ENCODE results near the gene GPR45. TPM values are rescaled to one million over a fixed set of nuclear protein-coding genes. Genes with fewer than 3 reads are reported as not detected.
A peak's percentile ranks its signal among the peaks of the same experiment; 100 is the strongest.

The GPR45 gene
- total RNA-seq, 1 experiment from 2014 or later, result not detected

DNA sequence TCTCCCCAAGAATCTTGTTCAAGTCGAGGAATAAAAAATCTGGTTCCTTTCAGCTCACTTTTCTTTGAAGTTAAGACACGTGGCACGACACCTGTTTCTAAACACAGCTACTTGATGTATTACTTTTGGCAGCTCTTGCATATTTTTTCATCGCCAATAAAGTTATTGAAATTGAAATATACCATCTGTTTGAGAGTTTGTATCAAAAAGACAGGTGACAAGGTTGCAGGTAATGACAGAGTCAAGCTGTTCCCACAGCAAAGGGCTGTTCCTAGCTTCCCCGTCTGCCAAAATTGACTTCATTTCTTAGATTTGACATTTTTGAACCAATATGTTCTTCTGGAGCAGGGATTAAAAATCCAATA is 5.5 kb upstream of the GPR45 start:
- H3K4me1 ChIP-seq (ENCODE audit: low read length), result no peaks in the 10 kb centered on the region; the same call in 1 of the 2 replicates
- no peaks in the 10 kb centered on the region for H3K79me2 ChIP-seq (ENCODE audit: low read length)
- H3K27me3 ChIP-seq (ENCODE audit: low read length), result no peaks in the 10 kb centered on the region
- no peaks in the 10 kb centered on the region for H3K36me3 ChIP-seq (ENCODE audit: insufficient read depth, low read length)
- H4K20me1 ChIP-seq (ENCODE audit: insufficient read depth, low read depth, low read length), result no peaks in the 10 kb centered on the region
- H3K4me2 ChIP-seq (ENCODE audit: low read depth, low read length, poor library complexity, severe bottlenecking), result no peak overlapping the region
- H3K9me2 ChIP-seq (replicated peaks; ENCODE audit: insufficient read depth, low read length), result no peaks in the 10 kb centered on the region
- no peak overlapping the region for H3K4me3 ChIP-seq (ENCODE audit: low read length)
- H3K9ac ChIP-seq (ENCODE audit: low read length), result no peak overlapping the region
- H3K9me3 ChIP-seq (ENCODE audit: low read length), result no peaks in the 10 kb centered on the region
- no peak overlapping the region for H2AFZ ChIP-seq (ENCODE audit: low read length)
- no peak overlapping the region for H3K27ac ChIP-seq (ENCODE audit: low read length)
- no peak for DNase-seq

DNA sequence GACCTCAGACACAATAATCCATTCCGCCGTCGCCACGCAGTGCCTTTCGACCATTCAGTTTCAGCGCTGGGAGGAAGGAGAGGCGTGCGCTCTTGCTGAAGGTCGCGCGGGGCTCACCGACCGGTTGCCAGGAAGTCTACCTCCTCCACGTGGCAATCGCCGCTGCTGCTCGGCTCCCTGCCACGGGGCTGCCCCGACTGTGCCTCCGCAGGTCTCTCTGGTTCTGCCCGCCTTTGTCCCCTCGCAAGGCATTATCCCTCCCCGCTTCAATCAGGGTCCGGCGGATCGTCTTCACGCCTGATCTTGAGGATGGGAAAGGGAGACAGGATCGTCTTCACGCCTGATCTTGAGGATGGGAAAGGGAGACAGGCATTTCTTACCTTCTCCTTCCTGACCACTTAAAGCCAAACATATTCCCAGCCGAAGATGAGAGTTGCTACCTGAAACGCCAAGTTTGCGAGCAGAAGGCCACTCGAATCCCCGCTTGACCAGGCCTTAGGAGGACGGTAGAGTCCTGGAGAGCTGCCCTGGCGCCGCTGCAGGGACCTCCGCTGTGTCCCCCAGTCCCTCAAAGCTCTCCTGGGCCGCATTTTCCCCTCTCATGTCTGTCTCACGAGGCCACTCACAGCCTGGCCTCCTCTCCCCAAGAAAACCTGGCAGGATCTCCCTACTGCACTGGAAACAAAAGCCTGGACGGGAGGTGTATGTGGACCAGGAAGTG is 4.3 kb upstream of the GPR45 start:
- Histone ChIP-seq H3K9me3 (ENCODE audit: low read length) (no peaks in the 10 kb centered on the region), H4K20me1 (ENCODE audit: insufficient read depth, low read depth, low read length) (no peaks in the 10 kb centered on the region), H3K4me3 (ENCODE audit: low read length) (no peak overlapping the region), H3K9me2 (replicated peaks; ENCODE audit: insufficient read depth, low read length) (no peaks in the 10 kb centered on the region), H3K36me3 (ENCODE audit: insufficient read depth, low read length) (no peaks in the 10 kb centered on the region), H3K27ac (ENCODE audit: low read length) (no peak overlapping the region), H2AFZ (ENCODE audit: low read length) (no peak overlapping the region), H3K27me3 (ENCODE audit: low read length) (no peaks in the 10 kb centered on the region), H3K4me2 (ENCODE audit: low read depth, low read length, poor library complexity, severe bottlenecking) (no peak overlapping the region), H3K9ac (ENCODE audit: low read length) (no peak overlapping the region), H3K79me2 (ENCODE audit: low read length) (no peaks in the 10 kb centered on the region), H3K4me1 (ENCODE audit: low read length) (no peaks in the 10 kb centered on the region; the same call in 1 of the 2 replicates)
- DNase-seq, result no peak

DNA sequence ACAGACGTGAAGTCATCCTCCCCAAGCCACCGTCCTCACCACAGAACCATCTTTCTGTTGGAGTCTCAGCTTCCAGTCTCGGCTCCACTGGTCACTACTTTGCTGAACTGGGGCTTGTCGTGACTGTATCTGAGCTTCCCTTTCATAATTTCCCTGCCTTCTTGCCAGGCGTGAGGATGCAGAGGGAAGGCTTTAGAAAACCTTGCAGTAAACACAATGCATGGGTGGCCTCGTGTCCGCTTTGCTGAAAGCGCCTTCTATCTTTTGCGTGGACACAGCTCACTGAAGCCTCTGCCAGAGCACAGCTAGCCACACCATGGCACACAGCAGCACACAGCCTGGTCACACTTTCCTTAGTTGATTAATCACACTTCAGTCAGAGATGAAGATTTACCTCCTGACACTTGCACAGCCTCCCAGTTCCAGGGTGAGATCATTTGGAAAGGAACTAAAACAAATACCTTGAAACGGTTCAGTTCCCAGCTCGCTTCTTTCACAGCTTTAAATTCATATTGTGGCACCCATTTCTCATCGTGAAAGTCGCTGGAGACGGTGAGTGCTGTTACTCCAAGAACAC is 2.8 kb upstream of the GPR45 start:
- Histone ChIP-seq H3K4me2 (ENCODE audit: low read depth, low read length, poor library complexity, severe bottlenecking) (no peak overlapping the region), H3K4me1 (ENCODE audit: low read length) (no peaks in the 10 kb centered on the region; the same call in 1 of the 2 replicates), H3K27ac (ENCODE audit: low read length) (no peak overlapping the region), H3K79me2 (ENCODE audit: low read length) (no peaks in the 10 kb centered on the region), H3K27me3 (ENCODE audit: low read length) (no peaks in the 10 kb centered on the region), H2AFZ (ENCODE audit: low read length) (no peak overlapping the region), H4K20me1 (ENCODE audit: insufficient read depth, low read depth, low read length) (no peaks in the 10 kb centered on the region), H3K9me2 (replicated peaks; ENCODE audit: insufficient read depth, low read length) (no peaks in the 10 kb centered on the region), H3K9me3 (ENCODE audit: low read length) (no peaks in the 10 kb centered on the region), H3K4me3 (ENCODE audit: low read length) (no peak overlapping the region), H3K36me3 (ENCODE audit: insufficient read depth, low read length) (no peaks in the 10 kb centered on the region), H3K9ac (ENCODE audit: low read length) (no peak overlapping the region)
- no peak for DNase-seq

DNA sequence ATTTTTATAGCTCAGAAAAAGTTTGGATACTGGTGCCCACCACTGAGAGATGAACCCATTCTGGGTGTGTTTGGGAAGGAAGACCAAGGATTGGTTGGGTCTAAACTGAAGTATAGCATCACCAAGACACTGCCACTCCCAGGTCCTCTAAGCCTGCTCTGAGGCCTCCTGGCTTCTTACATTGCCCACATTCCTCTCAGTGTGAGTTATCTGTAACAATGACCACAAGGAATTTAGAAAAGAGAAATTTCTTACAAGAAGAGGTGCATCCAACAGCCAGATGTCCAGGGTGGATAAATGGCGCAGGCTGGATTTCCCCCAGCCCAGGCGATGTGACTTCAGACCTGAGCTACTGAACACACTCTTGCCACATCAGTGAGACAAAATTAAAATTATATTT is 1.6 kb upstream of the GPR45 start:
- DNase-seq, result no peak

DNA sequence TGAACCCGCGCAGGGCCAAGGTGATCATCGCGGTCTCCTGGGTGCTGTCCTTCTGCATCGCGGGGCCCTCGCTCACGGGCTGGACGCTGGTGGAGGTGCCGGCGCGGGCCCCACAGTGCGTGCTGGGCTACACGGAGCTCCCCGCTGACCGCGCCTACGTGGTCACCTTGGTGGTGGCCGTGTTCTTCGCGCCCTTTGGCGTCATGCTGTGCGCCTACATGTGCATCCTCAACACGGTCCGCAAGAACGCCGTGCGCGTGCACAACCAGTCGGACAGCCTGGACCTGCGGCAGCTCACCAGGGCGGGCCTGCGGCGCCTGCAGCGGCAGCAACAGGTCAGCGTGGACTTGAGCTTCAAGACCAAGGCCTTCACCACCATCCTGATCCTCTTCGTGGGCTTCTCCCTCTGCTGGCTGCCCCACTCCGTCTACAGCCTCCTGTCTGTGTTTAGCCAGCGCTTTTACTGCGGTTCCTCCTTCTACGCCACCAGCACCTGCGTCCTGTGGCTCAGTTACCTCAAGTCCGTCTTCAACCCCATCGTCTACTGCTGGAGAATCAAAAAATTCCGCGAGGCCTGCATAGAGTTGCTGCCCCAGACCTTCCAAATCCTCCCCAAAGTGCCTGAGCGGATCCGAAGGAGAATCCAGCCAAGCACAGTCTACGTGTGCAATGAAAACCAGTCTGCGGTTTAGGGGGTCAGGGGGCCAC is 897 bp downstream of the GPR45 start:
- Histone ChIP-seq H3K4me1 (ENCODE audit: low read length) (no peaks in the 10 kb centered on the region; the same call in 1 of the 2 replicates), H3K27ac (ENCODE audit: low read length) (no peak overlapping the region), H3K9me2 (replicated peaks; ENCODE audit: insufficient read depth, low read length) (no peaks in the 10 kb centered on the region), H3K4me2 (ENCODE audit: low read depth, low read length, poor library complexity, severe bottlenecking) (no peak overlapping the region), H3K79me2 (ENCODE audit: low read length) (no peaks in the 10 kb centered on the region), H4K20me1 (ENCODE audit: insufficient read depth, low read depth, low read length) (peaks cover 5% of the 10 kb centered on the region; the same call in 1 of the 2 replicates), H2AFZ (ENCODE audit: low read length) (no peak overlapping the region), H3K4me3 (ENCODE audit: low read length) (no peak overlapping the region), H3K9me3 (ENCODE audit: low read length) (no peaks in the 10 kb centered on the region), H3K27me3 (ENCODE audit: low read length) (no peaks in the 10 kb centered on the region), H3K36me3 (ENCODE audit: insufficient read depth, low read length) (no peaks in the 10 kb centered on the region; the same call in 1 of the 2 replicates), H3K9ac (ENCODE audit: low read length) (no peak overlapping the region)
- DNase-seq, result no peak

More for the DNA sequence above, 1.6 kb upstream of the GPR45 start:
- Histone ChIP-seq H3K4me3 (ENCODE audit: low read length) (no peak overlapping the region), H3K4me1 (ENCODE audit: low read length) (no peaks in the 10 kb centered on the region; the same call in 1 of the 2 replicates), H3K9ac (ENCODE audit: low read length) (no peak overlapping the region), H3K4me2 (ENCODE audit: low read depth, low read length, poor library complexity, severe bottlenecking) (no peak overlapping the region), H3K27me3 (ENCODE audit: low read length) (no peaks in the 10 kb centered on the region), H2AFZ (ENCODE audit: low read length) (no peak overlapping the region), H3K27ac (ENCODE audit: low read length) (no peak overlapping the region), H3K9me3 (ENCODE audit: low read length) (no peaks in the 10 kb centered on the region), H3K36me3 (ENCODE audit: insufficient read depth, low read length) (no peaks in the 10 kb centered on the region), H4K20me1 (ENCODE audit: insufficient read depth, low read depth, low read length) (peaks cover 5% of the 10 kb centered on the region; the same call in 1 of the 2 replicates), H3K9me2 (replicated peaks; ENCODE audit: insufficient read depth, low read length) (no peaks in the 10 kb centered on the region), H3K79me2 (ENCODE audit: low read length) (no peaks in the 10 kb centered on the region)

DNA sequence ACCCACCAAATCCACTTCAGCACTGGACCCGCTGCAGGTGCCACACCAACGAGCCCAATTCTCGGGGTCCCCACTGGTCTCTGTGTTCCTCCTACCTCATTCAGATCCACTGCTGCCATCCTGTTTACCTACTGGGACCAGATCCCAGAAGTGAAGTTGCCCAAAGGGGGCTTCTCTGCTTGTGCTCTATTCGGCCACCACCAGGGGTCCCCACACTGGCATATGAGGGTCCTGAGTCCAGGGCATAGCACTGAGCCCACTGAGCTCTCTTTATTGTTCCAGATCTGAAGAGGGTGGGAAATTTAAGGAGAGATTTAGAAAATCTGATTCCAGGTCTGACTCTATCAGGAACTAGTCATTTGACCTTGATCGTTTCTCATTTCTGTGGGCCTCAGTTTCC is 2.4 kb downstream of the GPR45 start:
- peak; percentile 59 for DNase-seq
- no peaks in the 10 kb centered on the region for H3K79me2 ChIP-seq (ENCODE audit: low read length)

DNA sequence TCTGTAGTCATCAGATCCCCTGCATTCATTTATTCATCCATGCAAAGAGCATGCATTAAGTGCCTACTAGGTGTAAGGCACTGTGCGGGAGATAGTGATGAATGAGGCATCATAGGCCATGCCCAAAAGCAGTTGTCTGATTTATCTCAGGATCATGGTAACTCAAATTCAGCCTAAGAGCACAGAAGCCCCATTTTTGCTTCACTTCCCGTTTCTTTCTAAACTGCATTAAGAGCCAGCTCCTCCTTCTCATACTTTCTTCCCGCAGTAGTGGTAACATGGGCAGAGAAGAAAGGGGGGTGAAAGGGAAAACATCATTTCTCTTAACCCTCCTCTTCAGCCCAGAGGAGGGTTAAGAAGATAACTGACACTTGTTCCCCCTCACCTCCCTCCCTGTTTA is 2.9 kb downstream of the GPR45 start:
- H3K4me3 ChIP-seq (ENCODE audit: low read length), result no peak overlapping the region
- H3K4me1 ChIP-seq (ENCODE audit: low read length), result no peaks in the 10 kb centered on the region
- H3K4me2 ChIP-seq (ENCODE audit: low read depth, low read length, poor library complexity, severe bottlenecking), result no peak overlapping the region
- H3K27me3 ChIP-seq (ENCODE audit: low read length), result no peaks in the 10 kb centered on the region
- peaks cover 5% of the 10 kb centered on the region; the same call in 1 of the 2 replicates for H4K20me1 ChIP-seq (ENCODE audit: insufficient read depth, low read depth, low read length)
- H3K36me3 ChIP-seq (ENCODE audit: insufficient read depth, low read length), result no peaks in the 10 kb centered on the region; the same call in 1 of the 2 replicates
- no peaks in the 10 kb centered on the region for H3K9me3 ChIP-seq (ENCODE audit: low read length)
- no peaks in the 10 kb centered on the region for H3K79me2 ChIP-seq (ENCODE audit: low read length)
- no peak for DNase-seq
- H3K9me2 ChIP-seq (replicated peaks; ENCODE audit: insufficient read depth, low read length), result no peaks in the 10 kb centered on the region
- no peak overlapping the region for H2AFZ ChIP-seq (ENCODE audit: low read length)
- H3K9ac ChIP-seq (ENCODE audit: low read length), result no peak overlapping the region
- no peak overlapping the region for H3K27ac ChIP-seq (ENCODE audit: low read length)

More for the DNA sequence above, 2.4 kb downstream of the GPR45 start:
- Histone ChIP-seq H3K4me1 (ENCODE audit: low read length) (no peaks in the 10 kb centered on the region), H3K9ac (ENCODE audit: low read length) (no peak overlapping the region), H3K36me3 (ENCODE audit: insufficient read depth, low read length) (no peaks in the 10 kb centered on the region; the same call in 1 of the 2 replicates), H3K9me2 (replicated peaks; ENCODE audit: insufficient read depth, low read length) (no peaks in the 10 kb centered on the region), H3K4me2 (ENCODE audit: low read depth, low read length, poor library complexity, severe bottlenecking) (no peak overlapping the region), H4K20me1 (ENCODE audit: insufficient read depth, low read depth, low read length) (peaks cover 5% of the 10 kb centered on the region; the same call in 1 of the 2 replicates), H3K27ac (ENCODE audit: low read length) (no peak overlapping the region), H3K4me3 (ENCODE audit: low read length) (no peak overlapping the region), H3K27me3 (ENCODE audit: low read length) (no peaks in the 10 kb centered on the region), H2AFZ (ENCODE audit: low read length) (no peak overlapping the region), H3K9me3 (ENCODE audit: low read length) (no peaks in the 10 kb centered on the region)
